IMR-90 (cell line): ENCODE data around the gene ITGA1.

Source experiments
- CTCF ChIP-seq: conservative IDR thresholded peaks from 2 replicates; pipeline ENCODE4 v1.5.1; 2012; ENCODE audit warnings: mild to moderate bottlenecking, low read depth, low read length, improper control_type of control experiment
- NFE2L2 ChIP-seq: fragments of 150-350 bp; IDR thresholded peaks from 2 replicates; pipeline ENCODE4 v1.6.1; 2016; ENCODE audit warnings: low read depth, mild to moderate bottlenecking, low read length
- POLR2A ChIP-seq: IDR thresholded peaks from 2 replicates; pipeline ENCODE4 v1.6.1; 2012; ENCODE audit warnings: mild to moderate bottlenecking, low read depth, low read length
- RAD21 ChIP-seq: IDR thresholded peaks from 2 replicates; pipeline ENCODE4 v1.6.1; 2012; ENCODE audit warnings: low read length, improper control_type of control experiment
- RCOR1 ChIP-seq: IDR thresholded peaks from 2 replicates; pipeline ENCODE4 v1.6.1; 2012; ENCODE audit warnings: mild to moderate bottlenecking, low read length, improper control_type of control experiment; ENCODE audit not compliant: insufficient replicate concordance
- SMC3 ChIP-seq: fragments of 150-350 bp; IDR thresholded peaks from 2 replicates; pipeline ENCODE4 v1.6.1; 2016; ENCODE audit warnings: low read depth, mild to moderate bottlenecking, antibody characterized with exemption, low read length, moderate library complexity
- USF2 ChIP-seq: fragments of 150-350 bp; IDR thresholded peaks from 2 replicates; pipeline ENCODE4 v1.6.1; 2017; ENCODE audit warnings: mild to moderate bottlenecking, antibody characterized with exemption, low read length, low read depth

GRCh38 chr5:52831786-52832511 is 44.2 kb downstream of the ITGA1 start:
- TF ChIP-seq CTCF (no peak), SMC3 (no peak), RCOR1 (no peak), POLR2A (no peak), NFE2L2 (no peak), RAD21 (no peak), USF2 (no peak)
